ENCODE results near the gene CCSER1. TPM values are rescaled to one million over a fixed set of nuclear protein-coding genes. Genes with fewer than 3 reads are reported as not detected.
"Not testable (repeated sequence)": the region's sequence is repeated elsewhere in the genome, so short reads cannot be mapped to it uniquely, and the experiment has no call there.

Gene CCSER1
- total and polyA plus RNA-seq, 2 experiments from 2014 or later = not detected

DNA sequence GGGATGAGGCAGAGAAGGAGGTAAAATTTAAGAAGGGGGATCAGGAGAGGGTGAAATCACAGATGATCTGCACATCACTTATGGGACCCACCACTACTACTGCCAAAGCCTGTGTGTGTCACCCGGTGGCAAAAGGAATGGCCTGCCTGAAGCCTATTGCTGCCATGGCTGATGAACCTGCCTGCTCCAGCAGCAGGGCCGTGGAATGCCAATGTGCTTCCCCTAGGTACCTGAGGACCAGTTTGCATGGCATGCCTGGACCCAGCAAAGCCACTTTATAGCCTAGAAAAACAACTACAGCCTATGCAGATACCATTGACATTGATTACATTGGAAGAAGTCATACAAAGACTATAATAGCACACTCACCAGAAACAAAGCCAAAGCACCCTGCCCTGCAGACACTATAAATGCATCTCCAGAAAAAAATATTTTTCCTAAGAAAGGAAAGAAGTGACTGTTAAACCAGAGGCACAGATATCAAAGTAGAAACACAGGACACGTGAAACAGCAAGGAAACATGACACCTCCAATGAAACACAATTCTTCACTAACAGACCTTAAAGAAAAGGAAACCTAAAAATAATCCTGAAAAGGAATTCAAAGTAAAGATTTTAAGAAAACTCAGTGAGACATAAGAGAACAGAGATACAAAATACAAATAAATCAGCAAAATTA is 1495.9 kb downstream of the CCSER1 start:
- no peaks in the 10 kb centered on the region for H3K36me3 ChIP-seq (ENCODE audit: low read depth)
- no peak overlapping the region for H3K4me3 ChIP-seq
- no peak overlapping the region for H2AFZ ChIP-seq
- no peak overlapping the region for H3K27ac ChIP-seq
- H3K4me2 ChIP-seq (ENCODE audit: unreplicated experiment) = no peak overlapping the region
- in situ Hi-C loops (cut with MboI) = no loop called here
- no peaks in the 10 kb centered on the region for H3K79me2 ChIP-seq (ENCODE audit: insufficient read depth)
- no peaks in the 10 kb centered on the region for H4K20me1 ChIP-seq (ENCODE audit: insufficient read depth)
- no peaks in the 10 kb centered on the region for H3K9me2 ChIP-seq (ENCODE audit: insufficient read depth)
- H3K27me3 ChIP-seq (replicated peaks; ENCODE audit: insufficient read depth) = no peaks in the 10 kb centered on the region
- H3K4me1 ChIP-seq (ENCODE audit: insufficient read depth) = no peaks in the 10 kb centered on the region
- 6 to 8% methylated on average over 3 of the region's 3 CpGs for WGBS, 2 experiments (ENCODE audit: low coverage in 1 of 2, low lambda C conversion rate in 2 of 2, missing lambda C conversion rate in 2 of 2)
- H3F3A ChIP-seq (ENCODE audit: insufficient read depth) = no peaks in the 10 kb centered on the region
- no peaks in the 10 kb centered on the region for H3K9me3 ChIP-seq (ENCODE audit: low read depth)
- TF ChIP-seq EZH2phosphoT487 (IDR thresholded peaks at IDR 0.05; ENCODE audit: insufficient read depth, low read depth) (no peak), EZH2 (IDR thresholded peaks at IDR 0.05; ENCODE audit: insufficient read depth, poor library complexity, severe bottlenecking) (no peak)
- H3K9ac ChIP-seq = no peak overlapping the region
- no peak for DNase-seq

DNA sequence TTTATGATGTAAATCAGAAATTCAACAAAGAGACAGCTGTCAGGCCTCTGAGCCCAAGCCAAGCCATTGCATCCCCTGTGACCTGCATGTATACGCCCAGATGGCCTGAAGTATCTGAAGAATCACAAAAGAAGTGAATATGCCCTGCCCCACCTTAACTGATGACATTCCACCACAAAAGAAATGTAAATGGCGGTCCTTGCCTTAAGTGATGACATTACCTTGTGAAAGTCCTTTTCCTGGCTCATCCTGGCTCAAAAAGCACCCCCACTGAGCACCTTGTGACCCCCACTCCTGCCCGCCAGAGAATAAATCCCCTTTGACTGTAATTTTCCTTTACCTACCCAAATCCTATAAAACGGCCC is 1496.4 kb downstream of the CCSER1 start:
- H3K79me2 ChIP-seq (ENCODE audit: insufficient read depth) = not testable (repeated sequence)

DNA sequence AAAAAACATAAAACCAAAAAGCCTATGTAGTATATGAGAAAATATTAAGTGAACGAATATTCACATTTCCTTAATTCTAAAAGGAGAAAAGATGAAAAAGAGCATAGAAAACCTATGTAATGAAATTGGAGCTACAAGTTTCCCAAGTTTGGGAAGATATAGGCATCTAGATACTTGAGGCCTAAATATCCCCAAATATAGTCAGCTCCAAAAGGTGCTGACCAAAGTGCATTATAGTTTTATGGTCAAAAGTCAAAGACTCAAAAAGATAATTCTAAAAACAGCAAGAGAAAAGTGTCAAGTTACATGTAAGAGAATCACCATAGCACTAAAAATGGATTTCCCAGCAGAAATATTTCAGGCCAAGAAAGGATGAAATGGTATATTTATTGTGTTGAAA is 1502.9 kb downstream of the CCSER1 start:
- Histone ChIP-seq H2AFZ (no peak overlapping the region), H3K9me2 (ENCODE audit: insufficient read depth) (no peaks in the 10 kb centered on the region), H3K4me2 (ENCODE audit: unreplicated experiment) (no peak overlapping the region), H3K36me3 (ENCODE audit: low read depth) (no peaks in the 10 kb centered on the region), H3K27me3 (replicated peaks; ENCODE audit: insufficient read depth) (no peaks in the 10 kb centered on the region), H4K20me1 (ENCODE audit: insufficient read depth) (no peaks in the 10 kb centered on the region), H3K4me1 (ENCODE audit: insufficient read depth) (no peaks in the 10 kb centered on the region), H3K9me3 (ENCODE audit: low read depth) (no peaks in the 10 kb centered on the region), H3K79me2 (ENCODE audit: insufficient read depth) (no peaks in the 10 kb centered on the region), H3F3A (ENCODE audit: insufficient read depth) (no peaks in the 10 kb centered on the region), H3K9ac (no peak overlapping the region), H3K27ac (no peak overlapping the region), H3K4me3 (no peak overlapping the region)
- in situ Hi-C loops (cut with MboI) = no loop called here
- TF ChIP-seq EZH2 (IDR thresholded peaks at IDR 0.05; ENCODE audit: insufficient read depth, poor library complexity, severe bottlenecking) (no peak), EZH2phosphoT487 (IDR thresholded peaks at IDR 0.05; ENCODE audit: insufficient read depth, low read depth) (no peak)
- WGBS, 2 experiments (ENCODE audit: low coverage in 1 of 2, low lambda C conversion rate in 2 of 2, missing lambda C conversion rate in 2 of 2) = 0 to 4% methylated on average over 1 of the region's 1 CpG
- DNase-seq = no peak

More for the DNA sequence above, 1496.4 kb downstream of the CCSER1 start:
- WGBS, 2 experiments (ENCODE audit: low coverage in 1 of 2, low lambda C conversion rate in 2 of 2, missing lambda C conversion rate in 2 of 2) = 14 to 24% methylated on average over 4 of the region's 4 CpGs
- H2AFZ ChIP-seq; H3K36me3 ChIP-seq (ENCODE audit: low read depth); H3K9me3 ChIP-seq (ENCODE audit: low read depth); H3K9me2 ChIP-seq (ENCODE audit: insufficient read depth); DNase-seq; H3K27ac ChIP-seq; H3K4me2 ChIP-seq (ENCODE audit: unreplicated experiment); H3K4me1 ChIP-seq (ENCODE audit: insufficient read depth); in situ Hi-C loops (cut with MboI); H4K20me1 ChIP-seq (ENCODE audit: insufficient read depth); H3K27me3 ChIP-seq (replicated peaks; ENCODE audit: insufficient read depth); H3F3A ChIP-seq (ENCODE audit: insufficient read depth); H3K9ac ChIP-seq; H3K4me3 ChIP-seq: not testable (repeated sequence)

DNA sequence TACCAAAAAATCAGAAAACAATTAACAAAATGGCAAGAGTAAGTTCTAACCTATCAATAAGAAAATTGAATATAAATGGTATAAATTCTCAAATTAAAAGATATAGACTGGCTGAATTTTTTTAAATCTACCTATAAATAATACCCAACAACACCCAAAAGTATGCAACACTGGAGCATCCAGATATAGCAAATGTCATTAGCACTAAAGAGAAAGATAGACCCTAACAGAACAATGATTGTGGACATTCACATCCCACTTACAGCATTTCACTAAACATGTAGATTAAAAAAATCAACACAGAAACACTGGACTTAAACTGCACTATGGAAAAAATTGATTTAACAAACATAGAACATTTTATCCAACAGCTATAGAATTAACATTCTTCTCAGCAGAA is 1503.6 kb downstream of the CCSER1 start:
- no peak for DNase-seq
- no peaks in the 10 kb centered on the region for H3F3A ChIP-seq (ENCODE audit: insufficient read depth)
- TF ChIP-seq EZH2 (IDR thresholded peaks at IDR 0.05; ENCODE audit: insufficient read depth, poor library complexity, severe bottlenecking) (no peak), EZH2phosphoT487 (IDR thresholded peaks at IDR 0.05; ENCODE audit: insufficient read depth, low read depth) (no peak)
- H3K27me3 ChIP-seq (replicated peaks; ENCODE audit: insufficient read depth) = no peaks in the 10 kb centered on the region
- in situ Hi-C loops (cut with MboI) = no loop called here
- H3K36me3 ChIP-seq (ENCODE audit: low read depth) = no peaks in the 10 kb centered on the region
- no peak overlapping the region for H3K4me2 ChIP-seq (ENCODE audit: unreplicated experiment)
- no peaks in the 10 kb centered on the region for H3K9me3 ChIP-seq (ENCODE audit: low read depth)
- H2AFZ ChIP-seq = no peak overlapping the region
- no peak overlapping the region for H3K27ac ChIP-seq
- no peak overlapping the region for H3K9ac ChIP-seq
- H3K4me3 ChIP-seq = no peak overlapping the region
- H3K4me1 ChIP-seq (ENCODE audit: insufficient read depth) = no peaks in the 10 kb centered on the region
- H3K9me2 ChIP-seq (ENCODE audit: insufficient read depth) = no peaks in the 10 kb centered on the region
- no peaks in the 10 kb centered on the region for H4K20me1 ChIP-seq (ENCODE audit: insufficient read depth)
- no peaks in the 10 kb centered on the region for H3K79me2 ChIP-seq (ENCODE audit: insufficient read depth)

DNA sequence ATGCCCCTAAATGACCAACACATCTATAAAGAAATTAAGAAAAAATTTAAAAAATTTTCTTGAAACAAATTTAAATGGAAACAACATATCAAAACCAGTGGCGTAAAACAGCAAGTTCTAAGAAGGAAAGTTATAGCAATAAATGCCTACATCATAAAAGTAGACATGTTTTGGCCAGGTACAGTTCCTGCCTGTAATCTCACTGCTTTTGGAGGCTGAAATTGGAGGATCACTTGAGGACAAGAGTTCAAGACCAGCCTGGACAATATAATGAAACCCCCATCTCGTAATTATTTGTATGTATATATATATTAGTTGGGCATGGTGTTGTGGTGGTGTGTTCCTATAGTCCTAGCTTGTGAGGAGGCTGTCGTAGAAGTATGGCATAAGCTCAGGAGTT is 1504.1 kb downstream of the CCSER1 start:
- TF ChIP-seq EZH2 (IDR thresholded peaks at IDR 0.05; ENCODE audit: insufficient read depth, poor library complexity, severe bottlenecking) = no peak
- TF ChIP-seq EZH2phosphoT487 (IDR thresholded peaks at IDR 0.05; ENCODE audit: insufficient read depth, low read depth) = no peak

More for the DNA sequence above, 1504.1 kb downstream of the CCSER1 start:
- Histone ChIP-seq H3K4me3 (no peak overlapping the region), H3F3A (ENCODE audit: insufficient read depth) (no peaks in the 10 kb centered on the region), H2AFZ (no peak overlapping the region), H3K27me3 (replicated peaks; ENCODE audit: insufficient read depth) (no peaks in the 10 kb centered on the region), H3K9me3 (ENCODE audit: low read depth) (no peaks in the 10 kb centered on the region), H3K27ac (no peak overlapping the region), H3K79me2 (ENCODE audit: insufficient read depth) (no peaks in the 10 kb centered on the region), H3K4me1 (ENCODE audit: insufficient read depth) (no peaks in the 10 kb centered on the region), H4K20me1 (ENCODE audit: insufficient read depth) (no peaks in the 10 kb centered on the region), H3K9me2 (ENCODE audit: insufficient read depth) (no peaks in the 10 kb centered on the region), H3K4me2 (ENCODE audit: unreplicated experiment) (no peak overlapping the region), H3K9ac (no peak overlapping the region), H3K36me3 (ENCODE audit: low read depth) (no peaks in the 10 kb centered on the region)
- no peak for DNase-seq
- in situ Hi-C loops (cut with MboI) = no loop called here
- 16 to 24% methylated on average over 3 of the region's 3 CpGs for WGBS, 2 experiments (ENCODE audit: low coverage in 1 of 2, low lambda C conversion rate in 2 of 2, missing lambda C conversion rate in 2 of 2)

All from GM23248 (cell line).